ENCODE data around the gene ZEB2. TPM values are rescaled to one million over a fixed set of nuclear protein-coding genes. Genes with fewer than 3 reads are reported as not detected.

ZEB2 gene
- total RNA-seq, 1 donor from 2014 or later = 89.1 TPM

DNA sequence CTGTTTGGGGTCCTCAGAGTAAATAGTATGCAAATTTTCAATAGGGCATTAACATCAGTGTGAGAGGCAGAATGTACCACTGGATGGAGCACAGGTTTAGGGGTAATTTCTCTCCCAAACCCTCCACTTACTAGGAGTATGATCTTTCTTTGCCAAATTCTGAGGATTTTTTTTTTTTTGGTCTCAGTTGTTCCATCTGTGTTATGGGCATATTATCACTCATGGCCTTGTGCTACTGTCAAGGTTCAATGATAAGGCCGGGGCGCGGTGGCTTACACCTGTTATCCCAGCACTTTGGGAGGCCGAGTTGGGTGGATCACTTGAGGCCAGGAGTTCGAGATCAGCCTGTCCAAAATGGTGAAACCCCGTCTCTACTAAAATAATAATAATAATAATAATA is 30.2 kb upstream of the ZEB2 start:
- no peaks in the 10 kb centered on the region for H3K36me3 ChIP-seq
- intact Hi-C loops (cut with micrococcal nuclease) = no loop called here
- H3K9me3 ChIP-seq (replicated peaks) = no peaks in the 10 kb centered on the region
- no peaks in the 10 kb centered on the region for H3K4me1 ChIP-seq
- no peak for TF ChIP-seq CTCF (IDR thresholded peaks at IDR 0.05; ENCODE audit: borderline replicate concordance)
- no peak for DNase-seq
- no peaks in the 10 kb centered on the region for H3K27me3 ChIP-seq (ENCODE audit: low read depth)
- H3K4me3 ChIP-seq = no peak overlapping the region
- H3K27ac ChIP-seq (replicated peaks) = no peak overlapping the region

- intact Hi-C loops (cut with micrococcal nuclease) = no loop called here
- Histone ChIP-seq H3K9me3 (replicated peaks) (no peaks in the 10 kb centered on the region), H3K36me3 (no peaks in the 10 kb centered on the region), H3K4me3 (no peak overlapping the region), H3K27me3 (ENCODE audit: low read depth) (no peaks in the 10 kb centered on the region), H3K4me1 (no peaks in the 10 kb centered on the region), H3K27ac (replicated peaks) (no peak overlapping the region)
- DNase-seq = no peak
- no peak for TF ChIP-seq CTCF (IDR thresholded peaks at IDR 0.05; ENCODE audit: borderline replicate concordance)
These were observed 28.7 kb upstream of the ZEB2 start for GRCh38 chr2:144548532-144549191.

DNA sequence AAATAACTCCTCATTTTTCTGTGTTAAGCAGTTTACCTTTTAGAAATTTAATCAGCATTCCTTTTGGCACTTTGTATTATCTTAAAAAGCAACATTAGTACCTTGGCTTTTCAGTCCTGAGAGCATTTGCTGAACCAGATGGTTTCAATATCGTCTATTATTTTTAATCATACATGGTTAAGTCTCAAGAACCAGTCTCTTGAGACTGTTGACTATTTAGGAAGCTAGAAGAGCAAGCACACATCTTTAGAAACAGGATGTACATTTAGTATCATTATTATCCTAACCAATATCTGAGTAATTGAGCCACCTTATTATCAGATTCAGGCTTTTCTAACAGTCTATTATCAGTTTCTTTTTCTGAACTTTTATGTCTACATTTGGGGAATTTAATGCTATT is 28.2 kb upstream of the ZEB2 start:
- Histone ChIP-seq H3K9me3 (replicated peaks) (peaks cover 2% of the 10 kb centered on the region), H3K36me3 (no peaks in the 10 kb centered on the region), H3K27ac (replicated peaks) (no peak overlapping the region), H3K4me3 (no peak overlapping the region), H3K4me1 (no peaks in the 10 kb centered on the region), H3K27me3 (ENCODE audit: low read depth) (no peaks in the 10 kb centered on the region)
- TF ChIP-seq CTCF (IDR thresholded peaks at IDR 0.05; ENCODE audit: borderline replicate concordance) = no peak
- DNase-seq = no peak
- intact Hi-C loops (cut with micrococcal nuclease) = no loop called here

- no peak for TF ChIP-seq CTCF (IDR thresholded peaks at IDR 0.05; ENCODE audit: borderline replicate concordance)
- no peak overlapping the region for H3K4me3 ChIP-seq
- no peaks in the 10 kb centered on the region for H3K4me1 ChIP-seq
- DNase-seq = no peak
- peaks cover 6% of the 10 kb centered on the region for H3K9me3 ChIP-seq (replicated peaks)
- H3K27me3 ChIP-seq (ENCODE audit: low read depth) = no peaks in the 10 kb centered on the region
- intact Hi-C loops (cut with micrococcal nuclease) = no loop called here
- no peaks in the 10 kb centered on the region for H3K36me3 ChIP-seq
- H3K27ac ChIP-seq (replicated peaks) = no peak overlapping the region
These were observed 27.6 kb upstream of the ZEB2 start for GRCh38 chr2:144547494-144547893.

- no peak for DNase-seq
- Histone ChIP-seq H3K36me3 (no peaks in the 10 kb centered on the region), H3K4me3 (no peak overlapping the region), H3K4me1 (no peaks in the 10 kb centered on the region), H3K27ac (replicated peaks) (no peak overlapping the region), H3K9me3 (replicated peaks) (peaks cover 6% of the 10 kb centered on the region), H3K27me3 (ENCODE audit: low read depth) (no peaks in the 10 kb centered on the region)
- no peak for TF ChIP-seq CTCF (IDR thresholded peaks at IDR 0.05; ENCODE audit: borderline replicate concordance)
- intact Hi-C loops (cut with micrococcal nuclease) = no loop called here
These were observed 27.0 kb upstream of the ZEB2 start for GRCh38 chr2:144546933-144547332.
